Limb (tissue), 2 donors: ENCODE results near the gene C11orf24.

Experiments
- DNase-seq, 2 donors: peaks; one replicate each; pipeline ENCODE4 v3.0.0-alpha.2; 2016; ENCODE audit errors: extremely low spot score in 2 of 2

The C11orf24 gene

GRCh38 chr11:68271781-68272608, at the start of gene C11orf24:
Gene C11orf24, minus strand, starts transcription at chr11:68271973. Its CDS starts 8,206 bp downstream, at chr11:68263767.
- peak; percentile 96 to 97 for DNase-seq

- no peak for DNase-seq
Measured at GRCh38 chr11:68317147-68317785, 45.5 kb upstream of the C11orf24 start.

- no peak for DNase-seq
Measured at GRCh38 chr11:68315171-68315920, 43.6 kb upstream of the C11orf24 start.

- no peak for DNase-seq
Measured at GRCh38 chr11:68314203-68315170, 42.7 kb upstream of the C11orf24 start.

GRCh38 chr11:68313574-68314202, 41.9 kb upstream of the C11orf24 start:
- DNase-seq: no peak

GRCh38 chr11:68312780-68313573, 41.2 kb upstream of the C11orf24 start:
- no peak for DNase-seq

DNA sequence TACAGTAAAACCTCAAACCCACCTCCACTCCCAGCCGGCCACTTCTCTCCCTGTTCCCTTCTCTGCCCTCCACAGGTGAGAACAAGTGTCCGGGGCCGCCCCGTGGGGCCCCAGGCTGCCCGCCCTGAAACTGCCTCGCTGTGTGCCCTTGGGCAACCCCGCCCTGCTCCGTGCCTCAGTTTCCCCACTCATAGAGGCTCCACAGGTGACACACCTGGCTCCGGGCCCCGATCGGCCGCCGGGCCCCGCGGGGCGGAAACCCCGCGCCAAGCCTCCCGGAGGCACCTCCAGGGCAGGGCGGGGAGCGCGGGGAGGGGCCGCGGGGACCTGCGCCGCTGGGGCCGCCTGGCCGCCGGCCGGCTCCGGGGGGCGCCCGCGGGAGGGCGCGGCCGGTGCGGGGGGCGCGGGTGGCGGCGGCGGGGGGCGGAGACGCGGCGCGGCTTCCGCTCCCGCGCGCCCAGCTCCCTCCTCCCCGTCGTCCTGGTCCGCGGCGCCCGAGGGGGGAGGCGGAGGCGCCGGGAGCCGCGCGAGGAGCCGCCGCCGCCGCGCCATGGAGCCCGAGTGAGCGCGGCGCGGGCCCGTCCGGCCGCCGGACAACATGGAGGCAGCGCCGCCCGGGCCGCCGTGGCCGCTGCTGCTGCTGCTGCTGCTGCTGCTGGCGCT, 40.5 kb upstream of the C11orf24 start, which contains the start of gene LRP5:
Gene LRP5, plus strand, starts transcription at position 475 of the 663 bp plus-strand sequence. Its CDS starts 124 bp downstream, at position 599.
- no peak for DNase-seq

DNA sequence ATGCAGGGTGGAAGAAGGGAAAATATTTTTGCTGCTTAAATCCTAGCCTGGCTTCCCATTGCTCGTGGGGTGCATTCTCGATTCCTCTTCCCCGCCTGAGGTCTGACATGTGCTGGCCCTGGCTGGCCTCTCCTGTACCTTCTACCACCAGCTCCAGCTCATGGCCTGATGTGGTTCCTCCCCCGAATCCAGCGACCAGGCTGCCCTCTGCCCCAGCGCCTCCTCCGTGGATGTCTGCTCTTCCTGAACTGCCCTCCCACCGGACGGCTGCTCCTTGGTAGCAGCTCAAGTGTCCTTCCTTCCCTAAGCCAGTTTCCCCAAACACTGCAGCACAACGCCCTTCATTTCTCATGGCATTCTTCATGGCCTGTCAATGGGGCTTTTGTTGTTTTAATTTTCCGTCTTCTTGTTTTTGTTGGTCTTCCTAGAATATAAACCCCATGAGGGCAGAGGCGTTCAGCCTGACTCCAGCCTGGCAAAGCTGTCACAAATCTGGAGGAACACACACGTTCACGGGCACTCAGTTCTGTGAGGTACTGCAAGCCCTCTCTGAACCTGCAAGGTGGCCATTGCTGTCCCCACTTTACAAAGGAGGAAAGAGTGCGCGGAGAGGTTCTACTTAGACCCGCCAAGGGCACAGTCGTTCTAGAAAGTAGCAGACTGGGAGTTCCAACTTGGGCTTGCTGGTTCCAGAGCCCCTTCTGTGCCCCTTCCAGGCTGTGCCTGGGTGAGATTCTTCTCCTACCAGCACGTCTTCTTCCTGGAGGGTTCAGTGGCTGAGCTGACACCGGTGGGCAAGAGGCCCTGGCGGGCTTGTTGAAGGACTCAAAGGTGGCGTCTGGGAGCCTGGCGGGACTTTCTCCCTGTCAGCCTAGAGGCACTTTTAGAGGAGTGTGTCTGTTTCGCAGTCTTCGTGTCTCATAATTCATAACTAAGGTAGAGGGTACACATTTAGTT, 39.7 kb upstream of the C11orf24 start:
- no peak for DNase-seq

- no peak for DNase-seq
Measured at GRCh38 chr11:68309621-68310185, 37.9 kb upstream of the C11orf24 start.

DNA sequence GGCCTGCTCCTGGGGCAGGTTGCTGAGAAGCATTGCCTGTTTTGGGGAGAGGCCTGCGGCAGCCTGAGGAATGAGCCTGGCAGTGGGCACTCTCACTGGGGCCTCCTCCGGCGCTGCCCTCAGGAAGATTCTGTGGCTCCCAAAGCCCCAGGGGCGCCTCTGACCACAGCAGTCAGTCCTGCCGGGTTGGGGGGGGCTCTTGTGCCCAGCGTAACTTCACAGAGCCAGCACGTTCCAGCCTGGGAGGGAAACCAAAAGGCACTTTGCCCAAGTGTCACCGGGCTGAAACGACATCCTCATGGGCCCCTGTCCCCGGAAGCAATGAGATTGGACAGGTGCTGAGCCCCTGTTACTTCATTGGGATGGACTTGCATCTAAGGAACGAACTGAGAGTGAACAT, 36.3 kb upstream of the C11orf24 start:
- DNase-seq: no peak

- no peak for DNase-seq
Measured at GRCh38 chr11:68306636-68307035, 34.9 kb upstream of the C11orf24 start.

DNA sequence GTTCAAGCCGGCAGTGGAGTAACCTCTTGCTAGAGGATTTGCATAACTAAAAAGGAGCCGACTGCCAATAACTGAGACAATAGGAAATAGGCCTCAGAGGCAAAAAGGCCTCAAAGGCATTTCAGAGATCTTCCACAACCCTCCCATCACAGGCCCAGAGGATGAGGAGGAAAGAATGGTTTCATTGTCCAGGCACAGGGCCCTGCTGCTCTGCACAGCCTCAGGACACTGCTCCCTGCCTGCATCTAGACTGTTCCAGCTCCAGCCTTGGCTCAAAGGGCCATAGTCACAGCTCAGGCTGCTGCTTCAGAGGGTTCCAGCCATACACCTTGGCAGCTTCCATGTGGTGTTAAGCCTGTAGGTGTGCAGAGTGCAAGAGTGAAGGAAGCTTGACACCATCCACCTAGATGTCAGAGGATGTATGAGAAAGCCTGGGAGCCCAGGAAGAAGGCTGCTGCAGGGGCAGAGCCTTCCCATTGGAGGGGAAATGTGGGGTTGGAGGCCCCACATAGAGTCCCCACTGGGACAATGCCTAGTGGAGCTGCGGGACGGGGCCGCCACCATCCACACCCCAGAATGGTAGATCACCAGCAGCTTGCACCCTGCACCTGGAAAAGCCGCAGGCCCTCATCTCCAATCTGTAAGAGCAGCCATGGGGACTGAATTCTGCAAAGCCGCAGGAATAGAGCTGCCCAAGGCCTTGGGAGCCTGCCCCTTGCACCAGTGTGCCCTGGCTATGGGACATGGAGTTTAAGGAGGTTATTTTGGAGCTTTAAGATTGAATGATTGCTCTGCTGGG, 32.4 kb upstream of the C11orf24 start:
- no peak for DNase-seq

DNA sequence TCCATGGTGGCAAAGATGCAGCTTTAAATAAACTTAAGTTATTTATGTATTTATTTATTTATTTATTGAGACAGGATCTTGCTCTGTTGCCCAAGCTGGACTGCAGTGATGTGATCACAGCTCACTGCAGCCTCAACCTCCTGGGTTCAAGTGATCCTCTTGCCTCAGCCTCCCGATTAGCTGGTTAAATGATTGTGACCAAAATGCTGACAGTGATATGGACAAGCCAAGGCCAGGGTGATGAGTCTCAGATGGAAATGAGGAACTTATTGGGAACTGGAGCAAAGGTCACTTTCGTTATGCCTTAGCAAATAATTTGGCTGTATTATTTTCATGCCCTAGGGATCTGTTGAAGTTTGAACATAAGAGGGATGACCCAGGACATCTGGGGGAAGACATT, 31.3 kb upstream of the C11orf24 start:
- no peak for DNase-seq

DNA sequence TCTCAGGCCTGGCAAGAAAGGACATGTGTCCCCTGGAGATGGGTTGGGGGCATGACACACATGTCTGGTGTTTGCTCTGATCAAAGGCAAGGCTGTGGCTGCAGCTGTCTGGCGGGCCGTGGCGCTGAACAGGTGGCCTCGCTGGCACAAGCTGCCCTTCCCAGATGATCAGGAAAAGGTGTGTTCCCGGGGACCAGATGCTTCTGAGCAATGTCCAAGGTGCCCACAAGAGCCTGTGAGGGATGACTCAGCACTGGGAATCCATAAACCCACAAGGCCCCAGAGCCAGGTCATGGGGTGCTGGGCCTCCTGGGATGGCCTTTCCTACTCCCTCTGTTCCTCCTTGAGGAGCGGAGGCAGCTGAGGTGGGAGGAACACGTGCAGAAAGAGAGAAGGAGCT, 30.9 kb upstream of the C11orf24 start:
- DNase-seq: no peak

DNA sequence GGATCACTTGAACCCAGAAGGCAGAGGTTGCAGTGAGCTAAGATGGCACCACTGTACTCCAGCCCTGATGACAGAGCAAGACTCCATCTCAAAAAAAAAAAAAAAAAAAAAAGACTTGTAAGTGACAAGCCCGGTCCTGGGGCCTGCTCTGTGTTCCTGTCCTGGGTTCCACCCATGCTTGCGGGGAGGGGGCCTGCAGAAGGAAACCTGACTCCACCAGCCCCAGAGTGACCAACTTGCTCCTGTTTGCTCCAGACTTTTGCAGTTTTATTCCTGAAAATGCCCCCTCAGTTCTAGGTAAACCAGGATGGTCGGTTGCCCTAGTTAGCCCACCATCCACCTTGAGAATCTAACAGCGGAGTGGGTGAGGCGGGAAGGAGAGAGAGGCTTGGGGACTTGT, 30.5 kb upstream of the C11orf24 start:
- DNase-seq: no peak

DNA sequence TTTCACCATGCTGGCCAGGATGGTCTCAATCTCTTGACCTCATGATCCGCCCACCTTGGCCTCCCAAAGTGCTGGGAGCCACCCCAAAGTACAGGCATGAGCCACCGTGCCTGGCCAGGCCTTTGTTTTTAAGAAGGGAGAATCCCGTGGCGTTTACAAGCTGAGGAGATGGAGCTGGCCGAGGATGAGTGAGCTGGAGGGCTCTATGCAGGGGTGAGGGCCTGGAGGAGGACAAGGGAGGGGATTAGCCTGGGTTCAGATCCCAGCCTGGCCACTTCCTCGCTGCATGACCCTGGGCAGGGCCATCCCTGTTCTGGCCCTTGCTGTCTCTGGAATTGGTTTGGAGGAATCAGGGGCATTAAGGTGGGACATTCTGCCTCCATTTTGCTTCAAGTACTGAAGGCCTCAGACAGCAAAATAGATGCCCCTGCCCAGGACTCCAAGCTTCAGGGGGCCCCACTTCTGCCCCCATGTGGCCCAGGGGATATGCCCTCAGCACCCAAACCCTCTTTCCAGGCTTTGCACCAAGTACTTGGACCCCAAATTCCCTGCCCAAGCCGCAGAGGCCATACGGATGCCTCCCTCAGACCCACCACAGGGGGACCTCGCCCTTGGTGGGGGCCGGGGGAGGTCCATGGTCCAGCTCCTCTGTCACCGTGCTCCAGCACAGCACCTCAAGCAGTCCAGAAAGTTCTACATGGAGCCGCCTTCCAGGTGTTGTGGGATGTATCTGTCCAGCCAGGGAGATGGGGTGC, 28.5 kb upstream of the C11orf24 start:
- DNase-seq: no peak
